ENCODE data around the gene SLC38A10.

DNA sequence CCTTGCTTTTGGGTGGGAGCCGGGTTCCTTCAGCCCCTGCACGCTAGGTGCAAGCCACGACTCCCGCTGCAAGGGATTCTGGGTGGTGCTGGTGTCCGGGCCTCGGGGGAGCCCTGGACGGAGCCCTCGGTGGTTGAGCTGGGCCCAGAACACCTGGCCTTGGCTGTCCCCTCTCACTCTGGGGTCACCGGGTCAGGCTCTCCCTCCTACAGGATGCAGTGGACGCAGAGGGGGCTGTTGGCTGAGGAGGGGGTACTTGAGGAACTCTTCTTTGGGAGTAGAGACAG lies 27.9 kb upstream of the SLC38A10 start:
- TF ChIP-seq ATF3 (IDR thresholded peaks at IDR 0.05) (no peak), ZFX (IDR thresholded peaks at IDR 0.05) (no peak), RAD21 (IDR thresholded peaks at IDR 0.05; ENCODE audit: low read depth) (no peak)
